SK-N-SH treated with all-trans-retinoic acid at 6 μM for 48 hours (cell line): ENCODE results near the gene SEMG1.

Experiments
- ATAC-seq: fragments of 200-7000 bp; cut with Tn5 transposase; 3 replicates; pipeline ENCODE4 v1.9.1; 2020; ENCODE audit warnings: mild to moderate bottlenecking, moderate library complexity
- CSDC2 ChIP-seq: fragments of 250-450 bp; sonication (Bioruptor Pico); IDR thresholded peaks from 2 replicates; pipeline ENCODE4 v1.5.0; 2020; ENCODE audit warnings: mild to moderate bottlenecking, moderate library complexity
- ESRRG ChIP-seq: fragments of 250-450 bp; sonication (Bioruptor Pico); IDR thresholded peaks from 2 replicates; pipeline ENCODE4 v1.6.1; 2021; ENCODE audit warnings: mild to moderate bottlenecking
- GLIS3 ChIP-seq: fragments of 250-450 bp; sonication (Bioruptor Pico); IDR thresholded peaks from 2 replicates; pipeline ENCODE4 v1.5.0; 2020; ENCODE audit warnings: mild to moderate bottlenecking, moderate library complexity
- ISL1 ChIP-seq: fragments of 250-450 bp; sonication (Bioruptor Pico); IDR thresholded peaks from 2 replicates; pipeline ENCODE4 v2.1.2; 2022; ENCODE audit warnings: mild to moderate bottlenecking, moderate library complexity
- OSR1 ChIP-seq: fragments of 250-450 bp; sonication (Bioruptor Pico); IDR thresholded peaks from 2 replicates; pipeline ENCODE4 v1.8.0; 2022; ENCODE audit warnings: moderate library complexity, mild to moderate bottlenecking, inconsistent platforms
- PPARA ChIP-seq: fragments of 250-450 bp; sonication (Bioruptor Pico); IDR thresholded peaks from 2 replicates; pipeline ENCODE4 v1.5.0; 2020; ENCODE audit warnings: mild to moderate bottlenecking, borderline replicate concordance
- RARB ChIP-seq: fragments of 250-450 bp; sonication (Bioruptor Pico); IDR thresholded peaks from 2 replicates; pipeline ENCODE4 v1.8.0; 2021; ENCODE audit warnings: mild to moderate bottlenecking, moderate library complexity
- TOX ChIP-seq: fragments of 250-450 bp; sonication (Bioruptor Pico); IDR thresholded peaks from 2 replicates; pipeline ENCODE4 v1.8.0; 2021; ENCODE audit warnings: mild to moderate bottlenecking, moderate library complexity, borderline replicate concordance
- ZC3H10 ChIP-seq: fragments of 250-450 bp; sonication (Bioruptor Pico); IDR thresholded peaks from 2 replicates; pipeline ENCODE4 v1.5.1; 2021; ENCODE audit warnings: mild to moderate bottlenecking, moderate library complexity
- ZFP3 ChIP-seq: fragments of 250-450 bp; sonication (Bioruptor Pico); IDR thresholded peaks from 2 replicates; pipeline ENCODE4 v1.5.0; 2020; ENCODE audit warnings: mild to moderate bottlenecking, moderate library complexity
- ZFP30 ChIP-seq: fragments of 450-650 bp; formaldehyde crosslinking; IDR thresholded peaks from 2 replicates; pipeline ENCODE4 v1.5.0; 2022; ENCODE audit warnings: mild to moderate bottlenecking, moderate library complexity
- ZNF565 ChIP-seq: fragments of 450-650 bp; formaldehyde crosslinking; conservative IDR thresholded peaks from 2 replicates; pipeline ENCODE4 v1.5.0; 2020; ENCODE audit warnings: low read depth, mild to moderate bottlenecking, moderate library complexity
- ZNF70 ChIP-seq: fragments of 450-650 bp; formaldehyde crosslinking; IDR thresholded peaks from 2 replicates; pipeline ENCODE4 v1.5.0; 2020; ENCODE audit warnings: mild to moderate bottlenecking, moderate library complexity
- ZNF8 ChIP-seq: fragments of 450-650 bp; formaldehyde crosslinking; IDR thresholded peaks from 2 replicates; pipeline ENCODE4 v1.5.0; 2020; ENCODE audit warnings: mild to moderate bottlenecking, moderate library complexity
- TF ChIP-seq, protein P1 (sequence below): fragments of 250-450 bp; sonication (Bioruptor Pico); IDR thresholded peaks from 2 replicates; pipeline ENCODE4 v1.8.0; 2021; ENCODE audit warnings: low read depth, mild to moderate bottlenecking, moderate library complexity, borderline replicate concordance
- TF ChIP-seq, protein P2 (sequence below): fragments of 250-450 bp; sonication (Bioruptor Pico); IDR thresholded peaks from 2 replicates; pipeline ENCODE4 v1.5.0; 2020; ENCODE audit warnings: mild to moderate bottlenecking, moderate library complexity
- TF ChIP-seq, protein P3 (sequence below): fragments of 250-450 bp; sonication (Bioruptor Pico); IDR thresholded peaks from 2 replicates; pipeline ENCODE4 v1.5.1; 2021; ENCODE audit warnings: mild to moderate bottlenecking, moderate library complexity
- TF ChIP-seq, protein P4 (sequence below): fragments of 250-450 bp; sonication (Bioruptor Pico); IDR thresholded peaks from 2 replicates; pipeline ENCODE4 v1.5.1; 2020; ENCODE audit warnings: low read depth, mild to moderate bottlenecking, moderate library complexity

Gene SEMG1, protein sequence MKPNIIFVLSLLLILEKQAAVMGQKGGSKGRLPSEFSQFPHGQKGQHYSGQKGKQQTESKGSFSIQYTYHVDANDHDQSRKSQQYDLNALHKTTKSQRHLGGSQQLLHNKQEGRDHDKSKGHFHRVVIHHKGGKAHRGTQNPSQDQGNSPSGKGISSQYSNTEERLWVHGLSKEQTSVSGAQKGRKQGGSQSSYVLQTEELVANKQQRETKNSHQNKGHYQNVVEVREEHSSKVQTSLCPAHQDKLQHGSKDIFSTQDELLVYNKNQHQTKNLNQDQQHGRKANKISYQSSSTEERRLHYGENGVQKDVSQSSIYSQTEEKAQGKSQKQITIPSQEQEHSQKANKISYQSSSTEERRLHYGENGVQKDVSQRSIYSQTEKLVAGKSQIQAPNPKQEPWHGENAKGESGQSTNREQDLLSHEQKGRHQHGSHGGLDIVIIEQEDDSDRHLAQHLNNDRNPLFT

DNA sequence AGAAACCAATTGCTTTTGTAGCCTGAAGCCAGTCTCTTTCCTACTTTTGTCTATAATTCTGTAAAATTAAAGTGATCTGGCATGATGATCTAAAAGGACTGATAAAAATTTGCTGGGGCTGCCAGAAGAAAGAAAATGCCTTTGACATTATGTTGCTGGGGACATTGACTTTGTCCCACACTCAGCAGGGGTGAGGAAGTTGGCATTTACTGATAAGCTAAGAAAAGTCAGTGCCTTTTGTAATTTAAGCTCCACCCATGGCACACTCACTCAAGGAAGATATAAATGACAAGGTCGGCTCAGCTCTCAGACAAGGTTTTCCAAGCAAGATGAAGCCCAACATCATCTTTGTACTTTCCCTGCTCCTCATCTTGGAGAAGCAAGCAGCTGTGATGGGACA is at the start of gene SEMG1:
Gene SEMG1 (plus strand): TSS at position 309 of the 400 bp plus-strand sequence. CDS start 21 bp downstream, at position 330.
- no peak for ATAC-seq
- TF ChIP-seq CSDC2: no peak
- no peak for TF ChIP-seq ESRRG (CRISPR knock-in tag)
- no peak for TF ChIP-seq RARB
- TF ChIP-seq, protein P1, sequence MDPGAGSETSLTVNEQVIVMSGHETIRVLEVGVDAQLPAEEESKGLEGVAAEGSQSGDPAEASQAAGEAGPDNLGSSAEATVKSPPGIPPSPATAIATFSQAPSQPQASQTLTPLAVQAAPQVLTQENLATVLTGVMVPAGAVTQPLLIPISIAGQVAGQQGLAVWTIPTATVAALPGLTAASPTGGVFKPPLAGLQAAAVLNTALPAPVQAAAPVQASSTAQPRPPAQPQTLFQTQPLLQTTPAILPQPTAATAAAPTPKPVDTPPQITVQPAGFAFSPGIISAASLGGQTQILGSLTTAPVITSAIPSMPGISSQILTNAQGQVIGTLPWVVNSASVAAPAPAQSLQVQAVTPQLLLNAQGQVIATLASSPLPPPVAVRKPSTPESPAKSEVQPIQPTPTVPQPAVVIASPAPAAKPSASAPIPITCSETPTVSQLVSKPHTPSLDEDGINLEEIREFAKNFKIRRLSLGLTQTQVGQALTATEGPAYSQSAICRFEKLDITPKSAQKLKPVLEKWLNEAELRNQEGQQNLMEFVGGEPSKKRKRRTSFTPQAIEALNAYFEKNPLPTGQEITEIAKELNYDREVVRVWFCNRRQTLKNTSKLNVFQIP (CRISPR knock-in tag): no peak
- TF ChIP-seq, protein P2, sequence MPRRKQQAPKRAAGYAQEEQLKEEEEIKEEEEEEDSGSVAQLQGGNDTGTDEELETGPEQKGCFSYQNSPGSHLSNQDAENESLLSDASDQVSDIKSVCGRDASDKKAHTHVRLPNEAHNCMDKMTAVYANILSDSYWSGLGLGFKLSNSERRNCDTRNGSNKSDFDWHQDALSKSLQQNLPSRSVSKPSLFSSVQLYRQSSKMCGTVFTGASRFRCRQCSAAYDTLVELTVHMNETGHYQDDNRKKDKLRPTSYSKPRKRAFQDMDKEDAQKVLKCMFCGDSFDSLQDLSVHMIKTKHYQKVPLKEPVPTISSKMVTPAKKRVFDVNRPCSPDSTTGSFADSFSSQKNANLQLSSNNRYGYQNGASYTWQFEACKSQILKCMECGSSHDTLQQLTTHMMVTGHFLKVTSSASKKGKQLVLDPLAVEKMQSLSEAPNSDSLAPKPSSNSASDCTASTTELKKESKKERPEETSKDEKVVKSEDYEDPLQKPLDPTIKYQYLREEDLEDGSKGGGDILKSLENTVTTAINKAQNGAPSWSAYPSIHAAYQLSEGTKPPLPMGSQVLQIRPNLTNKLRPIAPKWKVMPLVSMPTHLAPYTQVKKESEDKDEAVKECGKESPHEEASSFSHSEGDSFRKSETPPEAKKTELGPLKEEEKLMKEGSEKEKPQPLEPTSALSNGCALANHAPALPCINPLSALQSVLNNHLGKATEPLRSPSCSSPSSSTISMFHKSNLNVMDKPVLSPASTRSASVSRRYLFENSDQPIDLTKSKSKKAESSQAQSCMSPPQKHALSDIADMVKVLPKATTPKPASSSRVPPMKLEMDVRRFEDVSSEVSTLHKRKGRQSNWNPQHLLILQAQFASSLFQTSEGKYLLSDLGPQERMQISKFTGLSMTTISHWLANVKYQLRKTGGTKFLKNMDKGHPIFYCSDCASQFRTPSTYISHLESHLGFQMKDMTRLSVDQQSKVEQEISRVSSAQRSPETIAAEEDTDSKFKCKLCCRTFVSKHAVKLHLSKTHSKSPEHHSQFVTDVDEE (CRISPR knock-in tag): no peak

DNA sequence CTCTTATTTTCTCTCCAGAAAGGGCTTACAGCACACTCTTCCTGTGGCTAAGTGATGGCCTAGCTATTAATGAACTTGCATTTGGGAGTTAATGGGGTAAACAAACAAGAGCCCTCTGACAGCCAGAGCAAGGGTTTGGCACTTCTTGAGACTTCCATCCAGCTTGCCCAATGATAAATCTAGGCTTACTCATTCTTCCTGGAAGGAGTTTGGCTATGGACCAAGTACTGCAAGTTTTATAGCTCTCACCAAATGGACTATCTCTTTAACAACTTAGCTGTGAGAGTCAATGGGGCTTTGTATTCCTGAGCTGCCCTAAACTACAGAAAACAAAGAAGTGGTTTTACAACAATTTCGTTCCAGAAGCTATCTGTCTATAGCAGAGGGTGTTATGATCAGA is 48.9 kb upstream of the SEMG1 start:
- peak; percentile 51 for ATAC-seq
- TF ChIP-seq ZNF70: no peak
- TF ChIP-seq ZFP30 (CRISPR knock-in tag): no peak
- no peak for TF ChIP-seq OSR1
- TF ChIP-seq GLIS3 (CRISPR knock-in tag): no peak
- TF ChIP-seq RARB: no peak
- TF ChIP-seq, protein P1 (CRISPR knock-in tag): no peak
- no peak for TF ChIP-seq TOX (CRISPR knock-in tag)
- no peak for TF ChIP-seq PPARA (CRISPR knock-in tag)
- no peak for TF ChIP-seq ZNF565 (CRISPR knock-in tag)
- TF ChIP-seq, protein P3, sequence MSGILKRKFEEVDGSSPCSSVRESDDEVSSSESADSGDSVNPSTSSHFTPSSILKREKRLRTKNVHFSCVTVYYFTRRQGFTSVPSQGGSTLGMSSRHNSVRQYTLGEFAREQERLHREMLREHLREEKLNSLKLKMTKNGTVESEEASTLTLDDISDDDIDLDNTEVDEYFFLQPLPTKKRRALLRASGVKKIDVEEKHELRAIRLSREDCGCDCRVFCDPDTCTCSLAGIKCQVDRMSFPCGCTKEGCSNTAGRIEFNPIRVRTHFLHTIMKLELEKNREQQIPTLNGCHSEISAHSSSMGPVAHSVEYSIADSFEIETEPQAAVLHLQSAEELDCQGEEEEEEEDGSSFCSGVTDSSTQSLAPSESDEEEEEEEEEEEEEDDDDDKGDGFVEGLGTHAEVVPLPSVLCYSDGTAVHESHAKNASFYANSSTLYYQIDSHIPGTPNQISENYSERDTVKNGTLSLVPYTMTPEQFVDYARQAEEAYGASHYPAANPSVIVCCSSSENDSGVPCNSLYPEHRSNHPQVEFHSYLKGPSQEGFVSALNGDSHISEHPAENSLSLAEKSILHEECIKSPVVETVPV: no peak
- TF ChIP-seq ZC3H10 (CRISPR knock-in tag): no peak
- TF ChIP-seq ZNF8 (CRISPR knock-in tag): no peak
- TF ChIP-seq, protein P2 (CRISPR knock-in tag): no peak
- TF ChIP-seq ISL1 (CRISPR knock-in tag): no peak
- TF ChIP-seq, protein P4, sequence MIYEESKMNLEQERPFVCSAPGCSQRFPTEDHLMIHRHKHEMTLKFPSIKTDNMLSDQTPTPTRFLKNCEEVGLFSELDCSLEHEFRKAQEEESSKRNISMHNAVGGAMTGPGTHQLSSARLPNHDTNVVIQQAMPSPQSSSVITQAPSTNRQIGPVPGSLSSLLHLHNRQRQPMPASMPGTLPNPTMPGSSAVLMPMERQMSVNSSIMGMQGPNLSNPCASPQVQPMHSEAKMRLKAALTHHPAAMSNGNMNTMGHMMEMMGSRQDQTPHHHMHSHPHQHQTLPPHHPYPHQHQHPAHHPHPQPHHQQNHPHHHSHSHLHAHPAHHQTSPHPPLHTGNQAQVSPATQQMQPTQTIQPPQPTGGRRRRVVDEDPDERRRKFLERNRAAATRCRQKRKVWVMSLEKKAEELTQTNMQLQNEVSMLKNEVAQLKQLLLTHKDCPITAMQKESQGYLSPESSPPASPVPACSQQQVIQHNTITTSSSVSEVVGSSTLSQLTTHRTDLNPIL (CRISPR knock-in tag): no peak
- no peak for TF ChIP-seq ZFP3
